ENCODE results near the gene HACL1.

Gene HACL1
- total RNA-seq = 35.6 reads per million, percentile 60 among the genes with 10 or more reads in this experiment

GRCh38 chr3:15601399-15602145, at the start of gene HACL1, which contains the start of gene BTD:
HACL1 (minus strand) TSS chr3:15601569; CDS start chr3:15601463, 106 bp downstream.
BTD (plus strand) TSS chr3:15601745; CDS start chr3:15635440, 33,695 bp downstream.
- peak; percentile 98 for DNase-seq

GRCh38 chr3:15649858-15650257, 48.5 kb upstream of the HACL1 start:
- DNase-seq = no peak

GRCh38 chr3:15649341-15649740, 48.0 kb upstream of the HACL1 start:
- DNase-seq = no peak

GRCh38 chr3:15647611-15648167, 46.3 kb upstream of the HACL1 start:
- DNase-seq = no peak

GRCh38 chr3:15646851-15647511, 45.6 kb upstream of the HACL1 start:
- DNase-seq = no peak

- no peak for DNase-seq
Measured at GRCh38 chr3:15645740-15646501, 44.6 kb upstream of the HACL1 start.

GRCh38 chr3:15645246-15645645, 43.9 kb upstream of the HACL1 start:
- no peak for DNase-seq

- no peak for DNase-seq
Measured at GRCh38 chr3:15638891-15639262, 37.5 kb upstream of the HACL1 start.

- no peak for DNase-seq
Measured at GRCh38 chr3:15638193-15638890, 37.0 kb upstream of the HACL1 start.

GRCh38 chr3:15637131-15637951, 36.0 kb upstream of the HACL1 start:
- DNase-seq = no peak

- no peak for DNase-seq
Measured at GRCh38 chr3:15636028-15636709, 34.8 kb upstream of the HACL1 start.

- no peak for DNase-seq
Measured at GRCh38 chr3:15635121-15635661, 33.8 kb upstream of the HACL1 start.

- no peak for DNase-seq
Measured at GRCh38 chr3:15634671-15635070, 33.3 kb upstream of the HACL1 start.

GRCh38 chr3:15633766-15634598, 32.6 kb upstream of the HACL1 start:
- no peak for DNase-seq

GRCh38 chr3:15633159-15633558, 31.8 kb upstream of the HACL1 start:
- DNase-seq = no peak

- no peak for DNase-seq
Measured at GRCh38 chr3:15632212-15632580, 30.8 kb upstream of the HACL1 start.

GRCh38 chr3:15631426-15632211, 30.2 kb upstream of the HACL1 start:
- no peak for DNase-seq

GRCh38 chr3:15630646-15631350, 29.4 kb upstream of the HACL1 start:
- no peak for DNase-seq
